ENCODE data around the gene RSPH1. TPM values are rescaled to one million over a fixed set of nuclear protein-coding genes. Genes with fewer than 3 reads are reported as not detected.

RSPH1 gene
- total RNA-seq, 6 donors from 2014 or later, result 0.46 to 68.4 (median 13.4) TPM

- ATAC-seq (ENCODE audit: low FRiP score in 2 of 2), result no peak
- no peak overlapping the region for H3K27ac ChIP-seq
- 87 to 94% methylated on average over 13 to 20 of the region's 25 CpGs for WGBS, 2 donors
- no peaks in the 10 kb centered on the region for H3K36me3 ChIP-seq
- H3K4me3 ChIP-seq, result no peak overlapping the region
- peaks cover 0 to 5% (median 2%) of the 10 kb centered on the region in 4 donors for H3K4me1 ChIP-seq
- no peaks in the 10 kb centered on the region for H3K27me3 ChIP-seq
- no peaks in the 10 kb centered on the region for H3K9me3 ChIP-seq
- TF ChIP-seq CTCF (IDR thresholded peaks at IDR 0.05), result no peak
- no peak for TF ChIP-seq EP300 (IDR thresholded peaks at IDR 0.05)
- TF ChIP-seq POLR2A (IDR thresholded peaks at IDR 0.05), result no peak
- TF ChIP-seq POLR2AphosphoS5 (IDR thresholded peaks at IDR 0.05), result no peak
- DNase-seq, result no peak
These were observed 19.4 kb downstream of the RSPH1 start for GRCh38 chr21:42476388-42477331.

DNA sequence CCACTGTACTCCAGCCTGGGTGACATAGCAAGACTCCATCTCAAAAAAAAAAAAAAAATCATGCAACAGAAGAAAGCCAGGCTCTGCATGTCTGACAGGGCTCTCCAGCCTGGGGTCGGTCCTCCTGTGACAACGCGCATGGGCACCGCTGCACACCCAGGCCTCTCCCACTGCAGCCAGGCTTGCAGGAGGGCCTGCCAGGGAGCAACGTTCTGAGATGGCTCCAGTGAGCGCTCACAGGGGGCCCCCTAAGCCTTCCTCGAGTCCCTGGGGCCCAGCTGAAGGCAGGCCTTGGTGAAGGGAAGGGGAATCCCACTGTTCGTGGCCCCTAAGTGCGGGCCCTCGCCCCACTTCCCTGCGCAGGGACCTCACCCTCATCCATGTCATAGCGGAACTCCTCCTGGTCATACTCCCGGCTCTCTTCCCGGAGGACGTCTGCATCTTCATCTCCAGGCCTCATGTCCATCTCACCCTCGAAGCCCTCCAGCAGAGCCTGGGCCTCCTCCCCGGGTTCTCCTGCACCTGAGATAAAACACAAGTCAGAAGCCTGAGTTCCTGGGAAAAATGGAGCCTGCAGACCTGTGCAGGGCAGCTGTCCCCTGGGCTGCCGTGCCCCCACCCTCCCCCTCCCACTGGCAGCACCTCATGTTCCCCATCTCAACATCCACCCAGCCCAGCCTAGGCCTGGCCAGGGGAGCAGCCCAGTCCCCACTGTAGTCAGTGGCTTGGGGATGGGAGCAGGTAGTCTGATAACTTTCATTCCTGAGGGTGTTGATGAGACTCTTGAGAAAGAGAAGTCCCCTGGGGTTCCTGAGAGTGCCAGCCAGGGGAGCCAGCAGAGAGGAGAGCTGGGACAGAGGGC, 20.3 kb downstream of the RSPH1 start:
- Histone ChIP-seq H3K27me3 (no peaks in the 10 kb centered on the region), H3K27ac (no peak overlapping the region), H3K36me3 (no peaks in the 10 kb centered on the region), H3K9me3 (no peaks in the 10 kb centered on the region), H3K4me3 (no peak overlapping the region), H3K4me1 (peaks cover 0 to 5% (median 2%) of the 10 kb centered on the region in 4 donors)
- DNase-seq (peak in 1 of 2 donors; percentile 50), ATAC-seq (ENCODE audit: low FRiP score in 2 of 2) (no peak)
- TF ChIP-seq POLR2AphosphoS5 (IDR thresholded peaks at IDR 0.05) (no peak), EP300 (IDR thresholded peaks at IDR 0.05) (no peak), POLR2A (IDR thresholded peaks at IDR 0.05) (no peak), CTCF (IDR thresholded peaks at IDR 0.05) (no peak)
- WGBS, 2 donors, result 85 to 91% methylated on average over 14 to 18 of the region's 18 CpGs

DNA sequence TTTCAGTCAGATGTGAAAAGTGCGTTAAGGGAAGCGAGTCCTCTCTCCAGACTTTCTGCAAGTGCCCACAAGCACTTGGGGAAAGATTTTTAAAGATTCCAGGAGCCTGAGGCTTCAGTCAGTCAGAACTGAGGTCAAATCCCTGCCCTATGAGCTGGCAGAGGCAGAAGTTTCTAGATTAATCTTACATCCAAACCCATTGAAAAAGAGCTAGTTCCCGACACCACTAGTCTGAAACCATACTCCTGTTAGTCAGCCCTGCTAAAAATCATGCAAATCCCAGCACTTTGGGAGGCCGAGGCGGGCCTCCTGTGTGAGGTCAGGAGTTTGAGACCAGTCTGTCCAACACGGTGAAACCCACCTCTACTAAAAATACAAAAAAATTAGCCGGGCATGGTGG, 21.0 kb downstream of the RSPH1 start:
- no peaks in the 10 kb centered on the region for H3K9me3 ChIP-seq
- 92 to 97% methylated on average over 5 to 7 of the region's 7 CpGs for WGBS, 2 donors
- no peak for DNase-seq
- no peak for TF ChIP-seq POLR2A (IDR thresholded peaks at IDR 0.05)
- ATAC-seq (ENCODE audit: low FRiP score in 2 of 2), result no peak
- H3K36me3 ChIP-seq, result no peaks in the 10 kb centered on the region
- H3K27ac ChIP-seq, result no peak overlapping the region
- no peaks in the 10 kb centered on the region for H3K27me3 ChIP-seq
- no peak overlapping the region for H3K4me3 ChIP-seq
- peaks cover 0 to 5% (median 2%) of the 10 kb centered on the region in 4 donors for H3K4me1 ChIP-seq

DNA sequence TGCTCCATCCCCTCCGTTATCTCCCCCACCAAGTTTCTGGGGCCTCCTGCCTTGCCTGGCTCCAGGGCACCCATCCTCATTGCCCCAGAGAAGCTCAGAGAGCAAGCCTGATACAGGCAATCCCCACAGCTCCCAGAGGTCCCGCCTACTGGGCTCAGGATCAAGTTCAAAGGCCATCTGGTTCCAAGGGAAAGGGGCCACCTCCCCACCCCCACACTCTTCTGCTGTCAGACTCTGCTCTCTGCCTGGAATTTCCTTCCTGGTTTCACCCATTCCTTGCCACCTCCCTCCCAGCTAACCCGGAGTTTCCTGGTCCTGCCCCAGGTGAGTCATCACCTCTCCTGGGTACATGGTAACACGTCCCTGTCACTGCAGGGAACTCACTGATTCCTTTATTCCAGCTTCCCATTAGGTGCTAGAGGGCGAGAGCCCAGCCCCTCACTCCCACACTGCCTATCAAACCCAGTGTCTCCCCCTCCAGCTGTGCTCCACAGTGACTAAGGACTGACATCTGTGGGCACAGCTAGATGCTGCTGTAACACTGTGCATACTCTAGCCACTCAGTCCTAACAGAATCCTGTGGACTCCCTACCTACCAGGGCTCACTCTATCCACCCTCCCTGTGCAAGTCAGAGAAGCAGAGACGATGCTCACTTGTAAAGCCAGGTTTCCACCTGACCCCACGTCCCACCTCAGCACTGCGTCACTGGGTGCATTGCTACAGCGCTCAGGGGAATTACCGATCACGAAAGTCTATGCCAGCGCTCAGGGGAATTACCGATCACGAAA, 21.8 kb downstream of the RSPH1 start:
- TF ChIP-seq CTCF (IDR thresholded peaks at IDR 0.05), result no peak
- TF ChIP-seq POLR2A (IDR thresholded peaks at IDR 0.05), result no peak
- TF ChIP-seq POLR2AphosphoS5 (IDR thresholded peaks at IDR 0.05), result no peak
- TF ChIP-seq EP300 (IDR thresholded peaks at IDR 0.05), result peak in 1 of 4 donors; percentile 47
- 76 to 79% methylated on average over 14 of the region's 14 CpGs for WGBS, 2 donors
- H3K27me3 ChIP-seq, result no peaks in the 10 kb centered on the region
- H3K4me3 ChIP-seq, result no peak overlapping the region
- H3K27ac ChIP-seq, result no peak overlapping the region
- DNase-seq (peak in 1 of 2 donors; percentile 83), ATAC-seq (ENCODE audit: low FRiP score in 2 of 2) (peak; percentile 36 to 81)
- peaks cover 0 to 5% (median 2%) of the 10 kb centered on the region in 4 donors for H3K4me1 ChIP-seq
- no peaks in the 10 kb centered on the region for H3K36me3 ChIP-seq
- H3K9me3 ChIP-seq, result no peaks in the 10 kb centered on the region

Measured in upper lobe of left lung (tissue), 6 donors.